ENCODE measurements around the gene CD2BP2. TPM values are rescaled to one million over a fixed set of nuclear protein-coding genes. Genes with fewer than 3 reads are reported as not detected.

CD2BP2 gene
- total RNA-seq (2022; extraction: Qiagen RNA extraction) = 61.6 to 68.7 TPM (median 66.4 TPM) in 5 replicates

DNA sequence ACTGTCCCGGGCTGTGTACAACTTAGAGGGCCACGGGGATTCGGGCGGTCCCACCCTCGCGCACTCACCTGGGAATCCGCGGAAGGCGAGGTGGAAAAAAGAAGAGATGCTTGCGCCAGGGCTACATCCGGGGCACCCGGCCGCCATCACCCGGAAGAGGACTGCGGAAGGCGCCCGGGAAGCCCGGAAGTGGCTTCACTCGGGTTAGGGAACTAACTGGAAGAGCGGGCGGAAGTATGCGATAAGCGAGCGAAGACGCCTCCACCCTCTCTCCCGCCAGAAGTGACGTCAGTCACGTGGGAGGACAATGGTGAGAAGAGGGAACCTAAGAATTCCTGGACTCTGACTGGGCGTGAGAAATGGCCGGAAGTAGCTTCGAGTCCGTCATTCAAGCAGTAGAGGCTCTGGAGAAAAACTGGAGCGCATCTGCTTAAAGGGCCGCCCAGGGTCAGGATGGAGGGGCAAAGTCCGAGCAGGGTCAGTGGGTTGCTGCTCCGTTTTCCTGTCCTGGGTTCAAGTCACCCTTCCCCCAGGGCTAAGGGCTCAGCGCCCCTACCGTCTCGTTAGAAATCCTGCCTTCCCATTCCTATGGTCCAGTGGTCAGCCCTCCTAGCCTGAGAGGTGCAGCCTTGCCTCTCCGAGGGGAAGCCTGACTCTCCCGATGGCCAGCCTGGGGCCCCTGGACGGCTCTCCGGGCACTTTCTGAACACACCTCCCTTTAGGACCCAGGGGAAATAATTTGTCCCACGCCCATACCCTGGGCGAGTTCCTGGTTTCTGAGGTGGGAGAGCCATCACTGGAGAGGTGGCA is at the start of gene CD2BP2:
TSS of gene CD2BP2 (minus strand) at position 165 of the 810 bp plus-strand sequence. CDS start 627 bp downstream, outside the sequence.

DNA sequence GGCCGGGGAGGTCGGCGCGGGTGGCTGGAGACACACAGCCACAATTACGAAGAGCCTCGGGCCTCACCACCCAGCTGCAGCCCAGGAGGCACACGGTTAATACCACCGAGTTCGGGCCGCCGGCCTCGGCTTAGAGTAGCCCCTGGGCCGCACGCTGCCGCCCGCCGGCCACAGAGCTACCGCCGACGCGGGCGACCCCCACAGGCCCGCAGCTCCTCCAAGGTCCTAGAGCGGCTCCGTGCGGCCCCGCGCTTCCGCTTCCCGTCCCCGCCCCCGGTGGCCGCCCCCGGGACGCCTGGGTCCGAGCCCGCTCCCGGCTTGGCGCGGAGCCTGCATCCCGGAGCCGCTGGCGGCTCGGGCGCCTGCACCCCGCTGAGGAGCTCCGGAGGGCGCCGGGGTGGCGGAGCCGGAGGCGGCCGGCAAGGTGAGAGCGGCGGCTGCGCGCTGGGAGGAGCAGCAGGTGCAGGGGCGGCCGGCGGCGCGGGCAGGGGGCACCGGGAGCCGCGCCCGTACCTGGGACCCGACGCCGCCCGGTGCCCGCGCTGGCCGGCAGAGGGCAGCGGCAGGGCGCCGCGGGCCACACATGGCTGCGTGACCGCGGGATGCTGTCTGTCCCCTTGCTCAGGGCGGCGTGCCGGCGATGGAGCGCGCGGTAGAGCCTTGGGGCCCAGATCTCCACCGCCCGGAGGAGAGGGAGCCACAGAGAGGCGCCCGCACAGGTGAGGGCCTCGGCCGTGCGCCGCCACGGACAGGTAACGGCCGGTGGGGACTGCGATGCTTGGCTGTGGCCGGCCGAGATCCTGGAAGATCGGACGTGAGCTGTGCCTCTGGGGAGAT is 40.3 kb upstream of the CD2BP2 start, which contains the start of gene ZNF48:
TSS of gene ZNF48 (plus strand) at position 266 of the 837 bp plus-strand sequence. CDS start at position 641, 375 bp downstream.

DNA sequence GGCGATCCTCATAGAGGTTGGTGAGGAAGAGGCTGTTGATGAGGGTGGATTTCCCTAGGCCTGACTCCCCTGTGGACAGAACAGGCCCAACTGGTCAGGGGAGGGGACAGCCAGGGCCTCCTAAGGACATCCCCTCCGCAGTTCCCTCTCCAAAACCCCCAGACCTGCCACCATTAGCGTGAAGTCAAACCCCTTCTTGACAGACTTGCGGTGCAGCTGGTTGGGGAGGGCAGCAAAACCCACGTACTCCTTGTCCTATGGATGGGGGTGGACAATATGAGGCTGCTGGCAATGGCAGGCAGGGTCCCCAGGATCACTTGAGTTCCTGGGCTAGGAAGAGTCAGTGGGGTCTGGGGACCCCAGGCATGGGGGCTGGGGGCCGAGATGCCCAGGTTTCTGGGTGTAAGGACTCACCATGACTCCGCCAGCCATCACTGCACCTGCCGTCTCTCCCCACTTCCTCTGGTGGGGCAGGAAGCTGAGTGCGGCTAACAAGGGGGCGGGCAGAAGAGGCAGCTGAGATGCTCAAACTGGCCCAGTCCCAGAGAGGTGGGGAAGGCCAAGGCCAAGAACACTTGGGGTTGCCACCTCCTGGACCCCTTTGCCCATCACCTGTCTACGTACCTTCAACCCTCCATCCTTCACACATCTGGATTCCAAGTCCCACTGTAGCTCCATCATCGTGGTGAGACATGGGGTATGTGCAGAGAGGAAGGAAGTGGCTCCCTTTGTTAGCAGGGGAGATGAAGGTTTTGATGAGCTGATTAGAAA is 27.2 kb upstream of the CD2BP2 start, which contains the start of gene SEPTIN1:
TSS of gene SEPTIN1 (minus strand) at position 451 of the 771 bp plus-strand sequence. CDS start at position 432, 19 bp downstream.

DNA sequence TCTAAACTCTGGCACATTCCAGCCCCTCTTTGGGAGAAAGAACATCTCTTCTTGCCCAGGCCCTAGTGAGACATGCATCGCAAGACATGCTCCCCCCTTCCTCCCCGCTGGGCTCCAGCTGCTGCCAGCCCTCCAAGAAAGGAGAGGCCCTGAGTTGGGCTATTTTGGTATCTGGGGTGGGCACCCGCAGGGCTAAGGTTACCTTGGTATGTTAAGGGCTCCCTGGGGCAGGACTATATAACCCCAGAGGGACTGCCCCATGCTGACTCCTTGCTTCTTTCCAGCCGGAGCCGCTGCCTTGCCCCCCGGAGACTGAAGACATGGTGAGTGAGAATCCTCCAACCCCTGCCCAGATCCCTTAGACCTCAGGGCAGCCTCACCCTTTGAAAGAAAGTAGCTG is 19.4 kb upstream of the CD2BP2 start, which contains the start of gene MYL11:
TSS of gene MYL11 (plus strand) at position 265 of the 400 bp plus-strand sequence. CDS start at position 321, 56 bp downstream.

DNA sequence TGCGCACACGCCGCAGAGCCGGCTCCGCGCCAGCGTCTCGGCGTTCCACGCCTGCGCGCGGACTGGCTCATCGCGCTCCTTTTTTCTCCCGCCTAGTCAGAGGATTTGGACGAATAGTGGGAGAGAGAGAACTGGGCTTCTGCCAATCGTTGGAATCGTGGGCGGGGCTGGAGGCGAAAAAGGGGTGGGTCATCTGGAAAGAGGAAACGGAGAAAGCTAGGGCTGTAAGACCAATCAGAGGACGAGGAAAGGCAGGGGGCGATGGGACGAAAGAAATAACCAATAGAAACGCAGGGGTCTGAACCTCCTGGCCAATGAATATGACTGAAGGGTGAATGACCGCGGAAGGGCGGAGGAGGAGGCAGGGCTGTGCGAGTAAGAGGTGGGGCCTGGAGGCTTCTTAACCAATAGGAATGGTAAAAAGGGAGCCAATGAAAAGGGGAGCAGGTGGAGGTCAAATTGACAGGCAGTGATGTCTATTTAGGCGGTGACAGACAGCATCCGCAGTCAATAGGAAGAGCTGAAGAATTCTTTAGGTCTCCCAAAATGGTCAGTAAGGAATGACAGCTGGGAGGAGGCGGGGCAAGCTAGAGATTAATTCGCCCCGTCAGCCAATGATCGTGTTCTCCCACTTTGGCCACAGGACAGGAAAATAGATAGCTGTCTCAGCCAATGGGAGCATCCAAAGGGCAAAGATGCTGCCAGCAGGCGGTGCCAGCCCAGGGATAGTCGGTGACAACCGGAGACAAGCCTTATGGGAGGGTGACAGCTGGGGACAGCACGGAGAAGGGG is 15.5 kb upstream of the CD2BP2 start, which contains the start of gene TBC1D10B:
TSS of gene TBC1D10B (minus strand) at position 39 of the 792 bp plus-strand sequence. CDS start 311 bp downstream, outside the sequence.

Other genes starting within 250 kb of the CD2BP2 start
- gene GDPD3, start 241.8 kb downstream of the CD2BP2 start, total RNA-seq (2022; extraction: Qiagen RNA extraction) = 1.2 to 3.0 TPM (median 1.8 TPM) in 5 replicates
- 31.0 to 37.4 TPM (median 35.7 TPM) in 5 replicates for gene MAPK3, start 232.1 kb downstream of the CD2BP2 start, total RNA-seq (2022; extraction: Qiagen RNA extraction)
- gene CORO1A, start 171.7 kb downstream of the CD2BP2 start, total RNA-seq (2022; extraction: Qiagen RNA extraction) = 2.6 to 3.7 TPM (median 2.8 TPM) in 5 replicates
- 128 to 240 TPM (median 221 TPM) in 5 replicates for gene BOLA2B, start 161.6 kb downstream of the CD2BP2 start, total RNA-seq (2022; extraction: Qiagen RNA extraction)
- 11.1 to 23.3 TPM (median 17.7 TPM) in 5 replicates for gene SLX1A, start 161.4 kb downstream of the CD2BP2 start, total RNA-seq (2022; extraction: Qiagen RNA extraction)
- 6.1 to 13.7 TPM (median 8.6 TPM) in 5 replicates for gene SULT1A3, start 156.1 kb downstream of the CD2BP2 start, total RNA-seq (2022; extraction: Qiagen RNA extraction)
- gene NPIPB13, start 106.8 kb downstream of the CD2BP2 start, total RNA-seq (2022; extraction: Qiagen RNA extraction) = 2.0 to 2.8 TPM (median 2.2 TPM) in 5 replicates
- 24.8 to 34.5 TPM (median 31.6 TPM) in 5 replicates for gene TBC1D10B, start 15.2 kb upstream of the CD2BP2 start, total RNA-seq (2022; extraction: Qiagen RNA extraction)
- gene MYL11, start 19.5 kb upstream of the CD2BP2 start, total RNA-seq (2022; extraction: Qiagen RNA extraction) = 0.38 to 0.55 TPM (median 0.48 TPM) in 3 of 5 replicates, not detected in the others
- gene SEPTIN1, start 27.3 kb upstream of the CD2BP2 start, total RNA-seq (2022; extraction: Qiagen RNA extraction) = 0.58 to 2.5 TPM (median 2.1 TPM) in 5 replicates
- gene ZNF48, start 40.1 kb upstream of the CD2BP2 start, total RNA-seq (2022; extraction: Qiagen RNA extraction) = 11.7 to 13.0 TPM (median 12.4 TPM) in 5 replicates
- 3.0 to 6.8 TPM (median 5.5 TPM) in 5 replicates for gene ZNF771, start 52.3 kb upstream of the CD2BP2 start, total RNA-seq (2022; extraction: Qiagen RNA extraction)
- 103 to 143 TPM (median 138 TPM) in 5 replicates for gene DCTPP1, start 74.7 kb upstream of the CD2BP2 start, total RNA-seq (2022; extraction: Qiagen RNA extraction)
- gene SEPHS2, start 90.6 kb upstream of the CD2BP2 start, total RNA-seq (2022; extraction: Qiagen RNA extraction) = 48.6 to 54.5 TPM (median 51.1 TPM) in 5 replicates
- gene ITGAL, start 117.4 kb upstream of the CD2BP2 start, total RNA-seq (2022; extraction: Qiagen RNA extraction) = 0.06 to 0.17 TPM (median 0.13 TPM) in 5 replicates
- gene ZNF768, start 171.3 kb upstream of the CD2BP2 start, total RNA-seq (2022; extraction: Qiagen RNA extraction) = 37.2 to 50.3 TPM (median 46.5 TPM) in 5 replicates
- 3.8 to 4.6 TPM (median 4.5 TPM) in 5 replicates for gene ZNF747, start 179.6 kb upstream of the CD2BP2 start, total RNA-seq (2022; extraction: Qiagen RNA extraction)
- gene ZNF764, start 203.1 kb upstream of the CD2BP2 start, total RNA-seq (2022; extraction: Qiagen RNA extraction) = 4.5 to 6.9 TPM (median 6.6 TPM) in 5 replicates
- 4.8 to 8.1 TPM (median 7.8 TPM) in 5 replicates for gene ZNF688, start 216.4 kb upstream of the CD2BP2 start, total RNA-seq (2022; extraction: Qiagen RNA extraction)
- not detected in 5 replicates for gene ZNF785, start 230.4 kb upstream of the CD2BP2 start, total RNA-seq (2022; extraction: Qiagen RNA extraction)

Data from A549 treated with CORT108297 at 1 μM for 4 hours (cell line).